ENCODE measurements around the gene ZNF526.

ZNF526 gene

DNA sequence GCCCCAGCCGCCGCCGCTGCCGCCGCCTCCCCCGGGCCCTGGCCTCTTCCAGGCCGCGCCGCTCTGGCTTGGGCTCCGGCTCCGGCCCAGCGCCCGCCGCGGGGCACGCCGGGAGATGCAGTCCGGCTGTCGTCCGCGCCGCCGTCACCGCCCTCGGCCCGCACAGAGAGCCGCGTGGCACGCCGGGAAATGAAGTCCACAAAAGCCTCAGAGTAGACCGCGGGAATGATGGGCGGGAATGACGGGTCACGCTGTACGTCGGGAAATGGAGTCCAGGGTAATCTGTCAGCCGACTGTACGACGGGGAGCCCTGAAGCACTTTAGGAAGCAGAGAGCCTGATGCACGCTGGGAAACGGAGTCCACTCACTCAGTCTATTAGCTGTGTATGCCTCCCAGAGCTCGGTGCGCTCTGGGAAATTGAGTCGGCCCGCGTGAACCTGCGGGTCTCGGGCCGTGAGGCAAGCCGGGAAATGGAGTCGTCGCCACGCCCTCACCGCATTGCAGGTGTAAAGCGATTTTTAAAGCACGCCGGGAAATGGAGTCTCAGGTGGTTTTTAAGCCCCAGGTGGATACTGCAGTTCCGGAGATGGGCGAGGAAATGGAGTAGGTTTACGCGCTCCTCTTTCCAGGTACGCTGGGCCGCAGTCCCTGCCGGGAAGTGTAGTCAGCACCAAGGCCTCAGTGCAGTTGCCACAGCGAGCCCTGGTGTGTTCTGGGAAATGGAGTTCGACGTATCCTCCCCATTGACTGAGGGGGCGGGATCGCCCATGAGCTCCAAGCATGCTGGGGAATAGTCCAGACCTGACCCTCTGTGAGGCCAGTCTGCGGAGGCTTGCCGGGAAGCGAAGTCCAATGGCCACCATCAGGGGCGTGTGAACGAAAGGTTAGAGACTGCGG, 22.6 kb downstream of the ZNF526 start, which contains the start of gene GSK3A:
GSK3A (minus strand) TSS at position 91 of the 898 bp plus-strand sequence. CDS start 137 bp downstream, outside the sequence.
- TF ChIP-seq, protein P1, sequence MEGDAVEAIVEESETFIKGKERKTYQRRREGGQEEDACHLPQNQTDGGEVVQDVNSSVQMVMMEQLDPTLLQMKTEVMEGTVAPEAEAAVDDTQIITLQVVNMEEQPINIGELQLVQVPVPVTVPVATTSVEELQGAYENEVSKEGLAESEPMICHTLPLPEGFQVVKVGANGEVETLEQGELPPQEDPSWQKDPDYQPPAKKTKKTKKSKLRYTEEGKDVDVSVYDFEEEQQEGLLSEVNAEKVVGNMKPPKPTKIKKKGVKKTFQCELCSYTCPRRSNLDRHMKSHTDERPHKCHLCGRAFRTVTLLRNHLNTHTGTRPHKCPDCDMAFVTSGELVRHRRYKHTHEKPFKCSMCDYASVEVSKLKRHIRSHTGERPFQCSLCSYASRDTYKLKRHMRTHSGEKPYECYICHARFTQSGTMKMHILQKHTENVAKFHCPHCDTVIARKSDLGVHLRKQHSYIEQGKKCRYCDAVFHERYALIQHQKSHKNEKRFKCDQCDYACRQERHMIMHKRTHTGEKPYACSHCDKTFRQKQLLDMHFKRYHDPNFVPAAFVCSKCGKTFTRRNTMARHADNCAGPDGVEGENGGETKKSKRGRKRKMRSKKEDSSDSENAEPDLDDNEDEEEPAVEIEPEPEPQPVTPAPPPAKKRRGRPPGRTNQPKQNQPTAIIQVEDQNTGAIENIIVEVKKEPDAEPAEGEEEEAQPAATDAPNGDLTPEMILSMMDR (conservative IDR thresholded peaks at IDR 0.05; ENCODE audit: low read depth): no peak
- ChIA-PET POLR2A (ENCODE audit: low non-redundant PET) (interaction anchor here (0.6 to 1.2 kb wide), 4 partner anchors 13 to 140 kb away, joined by 3 read pairs; no protein-coding TSS in a partner anchor), CTCF (interaction anchor here (0.6 to 2.0 kb wide), 4 partner anchors 36 to 150 kb away, joined by 3 to 12 read pairs (median 4); partner anchors contain the start of gene POU2F2)
- H3K27ac ChIP-seq: peak within 1 kb of the TSS; percentile 98
- DNase-seq (ENCODE audit: low spot score): peak; percentile 95

DNA sequence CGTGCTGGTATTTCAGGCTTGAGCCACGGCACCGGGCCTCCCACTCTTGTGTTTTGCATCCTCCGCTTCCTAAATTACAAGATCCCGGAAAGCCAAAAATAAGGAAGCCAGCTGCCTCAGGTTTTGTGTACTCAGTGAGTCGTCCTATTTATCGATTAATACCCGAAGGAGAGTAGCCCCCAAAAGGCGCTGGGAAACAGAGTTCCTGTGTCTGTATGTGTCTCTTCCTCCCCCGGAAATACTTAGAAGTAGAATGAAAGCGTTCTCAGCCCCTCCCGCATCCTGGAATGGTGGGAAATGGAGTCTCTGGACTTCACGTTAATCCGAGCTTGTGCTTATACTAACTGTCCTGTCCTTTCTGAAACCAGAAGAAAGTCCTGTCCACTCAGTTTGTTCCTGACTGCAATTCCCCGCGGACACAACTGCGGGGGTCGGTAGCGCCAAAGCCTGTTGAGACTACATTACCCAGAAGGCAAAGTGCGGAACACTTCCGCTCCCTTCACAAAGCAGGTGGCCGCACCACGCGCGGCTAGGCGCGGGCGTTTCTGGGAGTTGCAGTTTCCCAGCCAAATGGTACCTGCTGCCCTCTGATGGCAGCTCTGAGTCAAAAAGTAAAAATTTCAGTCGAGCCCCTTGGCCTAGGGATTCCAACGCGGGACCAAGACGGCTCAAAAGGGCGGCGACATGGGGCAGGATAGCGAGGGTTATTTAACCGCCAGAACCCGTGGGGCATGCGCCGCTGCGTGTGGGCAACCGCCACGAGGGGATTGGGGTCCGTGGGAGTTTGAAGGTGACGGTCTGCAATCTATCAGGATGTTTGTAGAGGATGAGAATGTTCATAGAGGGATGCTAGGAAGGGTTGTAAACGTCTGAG, 24.5 kb downstream of the ZNF526 start:
- peak overlapping the region; percentile 98 for H3K27ac ChIP-seq
- POLR2A ChIA-PET (ENCODE audit: low non-redundant PET): interaction anchor here (0.6 to 1.0 kb wide), 2 partner anchors 11 to 169 kb away, joined by 3 read pairs; partner anchors contain the start of gene ZNF574
- DNase-seq (ENCODE audit: low spot score): peak; percentile 73
- TF ChIP-seq, protein P1 (conservative IDR thresholded peaks at IDR 0.05; ENCODE audit: low read depth): peak; percentile 73
- CTCF ChIA-PET: interaction anchor here (0.6 to 2.0 kb wide), 8 partner anchors 35 to 1185 kb away, joined by 3 to 12 read pairs (median 4); partner anchors contain the start of gene POU2F2

DNA sequence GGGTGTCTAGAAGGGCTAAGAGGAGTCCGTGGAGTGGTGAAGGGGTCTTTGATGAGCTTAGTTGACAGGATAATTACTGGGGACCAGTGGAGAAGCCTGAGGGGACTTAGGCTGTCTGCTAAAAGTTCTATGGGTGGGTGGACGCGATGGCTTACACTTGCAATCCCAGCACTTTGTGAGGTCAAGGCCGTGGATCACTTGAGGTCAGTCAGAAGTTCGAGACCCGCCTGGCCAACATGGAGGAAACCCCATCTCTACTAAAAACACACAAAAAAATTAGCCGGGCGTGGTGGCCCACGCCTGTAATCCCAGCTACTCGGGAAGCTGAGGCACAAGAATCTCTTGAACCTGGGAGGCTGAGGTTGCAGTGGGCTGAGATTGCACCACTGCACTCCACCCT, 25.1 kb downstream of the ZNF526 start:
- DNase-seq (ENCODE audit: low spot score): no peak
- ChIA-PET POLR2A (ENCODE audit: low non-redundant PET) (no interaction called here), CTCF (interaction anchor here (0.6 to 1.6 kb wide), 2 partner anchors 46 to 113 kb away, joined by 3 to 7 read pairs; partner anchors contain the start of gene POU2F2)
- TF ChIP-seq, protein P1 (conservative IDR thresholded peaks at IDR 0.05; ENCODE audit: low read depth): no peak
- peak overlapping the region; percentile 98 for H3K27ac ChIP-seq

DNA sequence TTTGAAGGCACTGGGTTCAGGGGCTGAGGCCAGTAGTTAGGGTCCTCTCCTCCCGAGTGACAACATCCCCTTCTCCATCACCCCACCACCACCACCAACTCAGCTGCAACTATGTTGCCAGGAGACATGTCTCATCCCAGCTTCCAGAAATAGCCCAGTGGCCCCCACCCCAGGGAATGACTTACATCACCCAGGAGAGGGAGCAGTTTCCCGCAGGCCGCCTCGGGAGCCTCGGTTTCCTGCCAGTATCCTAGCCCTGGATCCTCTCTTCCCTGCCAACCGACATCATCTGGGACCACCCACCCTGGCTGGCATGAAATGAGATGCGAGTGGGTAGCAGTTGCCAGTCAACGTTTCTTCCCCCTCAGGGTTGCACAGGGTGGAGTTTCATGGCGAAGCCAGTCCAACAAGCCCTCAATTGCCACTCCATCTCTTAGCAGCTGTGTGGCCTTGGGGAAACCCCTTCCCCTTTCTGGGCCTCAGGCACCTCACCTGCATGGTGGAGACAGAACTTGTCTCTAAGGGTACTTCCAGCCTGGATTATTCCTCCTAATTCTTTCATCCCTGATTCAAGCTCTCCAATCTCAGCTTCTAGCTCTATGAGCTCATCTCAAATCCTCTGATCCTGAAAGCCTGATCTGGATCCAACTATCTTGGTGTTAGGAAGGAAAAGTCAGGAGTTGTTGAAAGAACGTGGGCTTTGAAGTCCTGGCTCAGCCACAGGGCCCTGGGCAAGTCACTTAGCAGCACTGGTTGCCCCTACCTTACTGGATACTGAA, 26.2 kb downstream of the ZNF526 start:
- peak overlapping the region; percentile 98 for H3K27ac ChIP-seq
- CTCF ChIA-PET: interaction anchor here (0.6 to 3.6 kb wide), 11 partner anchors 20 to 192 kb away, joined by 3 to 15 read pairs (median 3); no protein-coding TSS in a partner anchor
- DNase-seq (ENCODE audit: low spot score): peak; percentile 82
- TF ChIP-seq, protein P1 (conservative IDR thresholded peaks at IDR 0.05; ENCODE audit: low read depth): no peak; the same call in 1 of the 2 replicates
- POLR2A ChIA-PET (ENCODE audit: low non-redundant PET): interaction anchor here (1.5 kb wide), 1 partner anchor 34 kb away, joined by 5 read pairs; no protein-coding TSS in a partner anchor

DNA sequence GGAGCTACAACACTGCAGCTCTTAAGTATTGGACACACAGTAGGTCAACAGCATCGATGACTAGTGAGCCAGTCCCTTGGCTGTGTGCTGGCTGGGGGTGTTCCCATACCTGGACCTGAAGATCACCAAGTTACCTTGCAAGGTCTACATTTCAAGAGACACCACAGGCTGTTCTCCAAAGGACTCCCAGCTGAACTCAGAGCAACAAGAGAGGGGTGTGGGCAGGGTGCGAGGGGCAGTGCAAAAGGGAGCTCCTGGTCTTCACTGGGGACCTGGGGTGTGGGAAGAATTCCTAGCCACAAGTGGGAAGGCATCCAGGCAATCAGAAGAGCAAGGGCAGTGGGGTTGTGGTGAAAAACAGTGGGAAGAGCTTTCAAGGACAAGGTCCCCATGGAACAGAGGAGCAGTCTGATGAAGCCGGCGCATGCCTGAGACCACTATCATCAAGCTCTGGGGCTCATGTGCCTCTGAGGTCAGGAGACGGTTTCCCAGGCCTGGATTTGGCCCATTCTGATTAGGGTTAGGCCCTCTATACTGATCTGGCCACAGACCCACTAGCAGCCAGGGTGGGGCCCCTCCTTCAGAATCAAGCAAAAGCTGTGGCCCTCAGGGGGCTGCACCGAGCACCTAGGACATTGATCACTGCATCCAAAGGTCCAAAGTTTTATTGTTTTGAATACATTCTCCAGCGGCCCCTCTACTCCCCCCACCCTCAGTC, 27.0 kb downstream of the ZNF526 start:
- TF ChIP-seq, protein P1 (conservative IDR thresholded peaks at IDR 0.05; ENCODE audit: low read depth): no peak
- POLR2A ChIA-PET (ENCODE audit: low non-redundant PET): interaction anchor here (1.5 kb wide), 1 partner anchor 33 kb away, joined by 5 read pairs; no protein-coding TSS in a partner anchor
- DNase-seq (ENCODE audit: low spot score): no peak
- peak overlapping the region; percentile 98 for H3K27ac ChIP-seq
- CTCF ChIA-PET: interaction anchor here (0.6 to 3.6 kb wide), 9 partner anchors 21 to 191 kb away, joined by 3 to 15 read pairs (median 3); no protein-coding TSS in a partner anchor
